GM19238 (cell line): ENCODE results near the gene RBM4.
"Not testable (repeated sequence)": the region's sequence is repeated elsewhere in the genome, so short reads cannot be mapped to it uniquely, and the experiment has no call there.

Source experiments
- DNase-seq: peaks from one replicate; pipeline ENCODE4 v3.0.0; 2011; ENCODE audit warnings: low spot score; ENCODE audit not compliant: insufficient read length

Gene RBM4

DNA sequence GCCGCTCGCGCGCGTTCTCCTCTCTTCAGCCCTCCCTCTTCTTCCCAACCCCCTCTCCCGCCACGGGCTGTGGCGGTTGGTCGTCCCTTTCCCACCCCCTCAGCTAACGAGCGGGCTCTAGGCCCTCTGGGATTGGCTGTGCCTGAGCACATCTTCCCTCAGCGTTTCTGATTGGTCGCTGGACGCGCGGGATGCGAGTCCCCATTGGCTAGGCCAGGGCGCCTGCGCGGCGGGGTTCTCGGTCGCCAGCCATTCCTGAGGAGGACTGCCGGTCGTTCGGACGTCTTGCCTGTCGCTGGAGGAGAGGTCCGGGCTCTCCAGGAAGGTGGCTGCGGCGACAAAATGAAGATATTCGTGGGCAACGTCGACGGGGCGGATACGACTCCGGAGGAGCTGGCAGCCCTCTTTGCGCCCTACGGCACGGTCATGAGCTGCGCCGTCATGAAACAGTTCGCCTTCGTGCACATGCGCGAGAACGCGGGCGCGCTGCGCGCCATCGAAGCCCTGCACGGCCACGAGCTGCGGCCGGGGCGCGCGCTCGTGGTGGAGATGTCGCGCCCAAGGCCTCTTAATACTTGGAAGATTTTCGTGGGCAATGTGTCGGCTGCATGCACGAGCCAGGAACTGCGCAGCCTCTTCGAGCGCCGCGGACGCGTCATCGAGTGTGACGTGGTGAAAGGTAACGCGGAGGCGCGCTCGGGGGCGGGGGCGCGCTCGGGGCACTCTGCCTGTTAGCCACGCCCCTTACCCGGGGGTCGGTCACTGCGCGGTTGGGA, 21.9 kb upstream of the RBM4 start, which contains the start of gene RBM14:
RBM14 (plus strand) TSS at position 252 of the 776 bp plus-strand sequence; CDS start at position 343, 91 bp downstream.
- peak; percentile 98 for DNase-seq

DNA sequence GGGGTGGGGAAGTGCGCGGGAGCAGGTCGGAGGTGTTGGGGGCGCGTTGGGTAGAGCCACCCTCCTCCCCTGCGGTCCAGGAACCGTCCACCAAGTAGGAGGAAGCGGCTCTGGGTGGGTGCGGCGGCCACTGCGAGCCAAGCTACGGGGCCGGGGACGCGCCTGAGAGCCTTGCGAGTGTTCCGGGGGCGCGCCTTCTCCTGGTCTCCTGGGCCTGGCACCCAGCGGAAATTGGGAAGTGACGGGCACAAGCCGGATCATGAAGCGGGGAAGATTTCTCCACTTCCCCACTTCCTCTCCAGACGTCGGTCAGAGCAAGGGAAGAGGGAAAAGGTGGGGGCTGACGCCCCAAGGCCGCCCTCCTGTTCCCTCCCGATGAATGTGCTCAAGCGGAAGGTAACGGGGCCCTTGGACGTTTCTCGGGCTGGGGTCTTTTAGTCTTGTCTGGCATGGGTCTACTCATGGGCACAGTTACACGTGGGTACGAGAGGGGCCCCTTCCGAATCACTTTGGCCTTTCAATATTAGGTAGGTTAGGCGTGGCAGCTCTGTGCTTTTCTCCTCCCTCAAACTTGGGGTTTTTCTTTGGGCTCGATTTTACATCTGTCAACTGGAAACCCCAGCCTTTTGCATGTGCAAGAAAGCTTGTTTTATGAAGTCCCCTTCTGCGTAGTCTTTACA, 21.2 kb upstream of the RBM4 start:
- no peak for DNase-seq

DNA sequence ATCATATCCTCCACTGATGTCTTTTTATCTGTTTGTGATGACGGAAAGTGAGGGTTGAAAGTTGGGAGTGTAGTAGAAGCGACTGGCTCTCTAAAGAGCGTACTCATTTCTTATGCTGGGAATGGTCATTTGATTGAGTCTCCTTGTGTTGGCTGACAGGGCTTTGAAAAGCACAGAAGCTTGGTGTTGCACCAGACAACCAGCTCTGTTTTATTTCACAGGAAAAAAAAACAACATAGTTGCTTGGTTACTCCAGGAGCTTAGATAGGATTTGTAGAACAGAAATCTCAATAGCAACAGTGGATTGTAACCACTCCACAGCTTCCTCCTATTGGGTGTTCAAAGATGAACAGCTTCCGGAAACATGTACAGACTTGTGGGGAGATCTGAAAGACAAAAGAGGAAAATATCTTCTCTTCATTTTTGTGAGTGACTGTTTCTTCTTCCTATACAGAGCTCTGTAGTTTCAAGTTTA, 19.4 kb upstream of the RBM4 start:
- peak; percentile 16 for DNase-seq

DNA sequence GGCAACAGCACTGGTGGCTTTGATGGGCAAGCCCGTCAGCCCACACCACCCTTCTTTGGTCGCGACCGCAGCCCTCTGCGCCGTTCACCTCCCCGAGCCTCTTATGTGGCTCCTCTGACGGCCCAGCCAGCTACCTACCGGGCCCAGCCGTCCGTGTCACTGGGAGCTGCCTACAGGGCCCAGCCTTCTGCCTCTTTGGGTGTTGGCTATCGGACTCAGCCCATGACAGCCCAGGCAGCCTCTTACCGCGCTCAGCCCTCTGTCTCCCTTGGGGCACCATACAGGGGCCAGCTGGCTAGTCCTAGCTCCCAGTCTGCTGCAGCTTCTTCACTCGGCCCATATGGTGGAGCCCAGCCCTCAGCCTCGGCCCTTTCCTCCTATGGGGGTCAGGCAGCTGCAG, 14.1 kb upstream of the RBM4 start:
- DNase-seq: no peak

DNA sequence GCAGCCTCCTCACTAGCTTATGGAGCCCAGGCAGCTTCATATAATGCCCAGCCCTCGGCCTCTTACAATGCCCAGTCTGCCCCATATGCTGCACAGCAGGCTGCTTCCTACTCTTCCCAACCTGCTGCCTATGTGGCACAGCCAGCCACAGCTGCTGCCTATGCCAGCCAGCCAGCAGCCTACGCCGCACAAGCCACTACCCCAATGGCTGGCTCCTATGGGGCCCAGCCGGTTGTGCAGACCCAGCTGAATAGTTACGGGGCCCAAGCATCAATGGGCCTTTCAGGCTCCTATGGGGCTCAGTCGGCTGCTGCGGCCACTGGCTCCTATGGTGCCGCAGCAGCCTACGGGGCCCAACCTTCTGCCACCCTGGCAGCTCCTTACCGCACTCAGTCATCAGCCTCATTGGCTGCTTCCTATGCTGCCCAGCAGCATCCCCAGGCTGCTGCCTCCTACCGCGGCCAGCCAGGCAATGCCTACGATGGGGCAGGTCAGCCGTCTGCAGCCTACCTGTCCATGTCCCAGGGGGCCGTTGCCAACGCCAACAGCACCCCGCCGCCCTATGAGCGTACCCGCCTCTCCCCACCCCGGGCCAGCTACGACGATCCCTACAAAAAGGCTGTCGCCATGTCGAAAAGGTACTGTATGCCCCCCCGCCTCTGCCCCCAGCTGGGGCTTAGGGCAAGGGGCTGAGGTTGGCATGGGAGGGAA, 13.3 kb upstream of the RBM4 start:
- no peak for DNase-seq

DNA sequence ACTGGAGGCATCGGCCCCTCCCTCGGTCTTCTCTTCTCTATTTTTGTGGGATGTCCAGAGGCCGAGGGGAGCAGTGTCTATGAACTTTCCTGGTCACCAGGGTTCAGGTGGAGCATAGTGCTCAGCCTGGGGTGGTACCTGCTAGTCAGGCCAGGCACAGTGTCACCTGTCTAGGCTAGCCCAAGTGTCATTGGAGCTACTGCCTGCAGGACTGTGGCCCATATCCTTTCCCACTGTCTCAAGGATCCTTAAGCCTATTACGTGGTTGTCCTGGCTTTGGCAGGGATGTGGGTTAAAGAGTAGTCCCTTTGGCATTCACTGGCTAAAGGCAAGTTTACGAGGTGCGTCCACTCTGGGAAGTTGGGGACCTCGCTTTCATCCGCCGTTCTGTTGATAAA, 12.8 kb upstream of the RBM4 start:
- no peak for DNase-seq

DNA sequence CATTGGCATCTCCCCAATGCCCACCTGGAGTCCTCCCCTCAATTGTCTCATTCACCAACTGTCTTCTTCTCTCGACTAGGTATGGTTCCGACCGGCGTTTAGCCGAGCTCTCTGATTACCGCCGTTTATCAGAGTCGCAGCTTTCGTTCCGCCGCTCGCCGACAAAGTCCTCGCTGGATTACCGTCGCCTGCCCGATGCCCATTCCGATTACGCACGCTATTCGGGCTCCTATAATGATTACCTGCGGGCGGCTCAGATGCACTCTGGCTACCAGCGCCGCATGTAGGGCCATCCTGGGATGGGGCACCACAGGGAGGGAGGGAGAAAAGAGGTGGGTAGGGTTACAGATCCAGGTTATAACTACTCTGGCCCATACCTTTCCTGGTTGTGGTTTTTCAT, 12.1 kb upstream of the RBM4 start:
- no peak for DNase-seq

DNA sequence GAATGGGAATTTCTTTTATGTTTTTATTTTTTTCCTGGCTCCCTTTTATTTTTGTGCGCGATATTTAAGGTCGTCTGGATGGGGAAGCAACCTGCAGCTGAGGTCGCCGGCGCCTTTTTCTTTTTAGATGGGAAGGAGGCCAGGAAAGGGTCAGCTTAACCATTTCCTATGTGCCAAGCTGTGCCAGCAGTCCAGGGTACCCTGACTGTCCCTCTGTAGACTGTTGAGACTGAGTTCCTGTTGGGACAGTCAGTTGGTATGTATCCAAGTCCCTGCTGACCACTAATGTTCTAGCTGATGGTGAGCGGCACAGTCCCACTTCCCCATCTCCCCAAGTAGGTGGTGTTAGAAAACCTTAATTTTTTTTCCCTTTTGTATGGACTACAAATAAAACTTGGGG, 11.6 kb upstream of the RBM4 start:
- DNase-seq: no peak

DNA sequence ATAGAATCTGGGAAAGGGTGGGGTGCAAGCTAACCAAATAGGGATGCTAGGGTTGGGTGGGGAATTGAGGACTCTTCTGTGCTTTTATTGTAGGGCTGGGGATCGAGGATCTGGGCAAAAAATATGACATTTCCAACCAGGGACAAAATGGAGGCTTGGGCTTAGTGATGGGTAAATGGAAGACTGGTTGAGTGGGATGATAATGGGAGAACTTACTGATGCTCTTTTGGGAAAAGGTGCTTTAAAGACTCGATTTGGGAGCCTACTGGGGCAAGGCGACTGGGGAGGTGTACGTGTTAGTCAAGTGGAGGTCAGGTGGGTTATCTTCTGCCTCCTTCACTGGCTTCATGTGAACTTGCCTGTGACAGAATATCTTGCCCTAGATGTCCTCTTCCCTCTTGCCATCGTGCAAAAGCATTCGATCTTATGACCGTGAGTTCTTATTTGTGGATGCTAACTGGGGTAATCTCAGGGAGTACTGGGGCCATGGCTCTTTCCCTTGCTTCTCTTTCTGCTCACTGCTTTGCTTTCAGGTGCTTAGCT, 10.4 kb upstream of the RBM4 start:
- no peak for DNase-seq

DNA sequence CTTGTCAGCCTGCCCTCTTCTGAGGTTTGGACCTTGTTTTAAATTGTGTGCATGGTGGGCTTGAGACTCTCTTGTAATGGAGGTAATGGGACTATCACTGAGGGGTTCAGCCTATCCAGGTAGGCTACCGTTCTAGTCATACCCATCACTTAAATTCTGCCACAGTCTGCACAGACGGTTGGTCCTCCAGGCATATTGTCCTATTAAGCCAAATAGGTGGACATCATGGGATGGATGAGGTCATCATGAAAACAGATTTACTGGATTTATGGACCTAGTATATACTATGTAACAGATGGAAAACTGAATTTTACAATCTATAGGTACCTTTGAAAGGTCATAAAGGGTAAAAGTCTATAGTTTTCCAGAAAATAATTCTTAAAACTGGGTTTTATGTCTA, 9.1 kb upstream of the RBM4 start:
- DNase-seq: no peak

DNA sequence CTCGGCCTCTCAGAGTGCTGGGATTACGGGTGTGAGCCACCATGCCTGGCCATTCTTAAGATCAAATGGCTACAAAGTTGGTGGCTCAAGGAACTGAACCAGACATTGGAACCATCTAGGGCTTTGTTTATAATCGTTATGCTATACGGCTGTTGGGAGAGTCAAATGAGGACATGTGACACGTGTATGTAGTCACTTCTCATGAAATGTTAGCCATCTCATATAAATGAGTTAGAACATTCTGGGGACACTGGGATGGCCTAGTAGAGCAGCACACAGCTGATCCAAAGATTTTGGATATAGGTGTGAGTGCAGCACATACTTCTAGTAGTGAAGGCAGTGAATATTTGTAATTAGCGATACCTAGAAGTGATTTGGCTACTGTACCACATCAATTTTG, 6.6 kb upstream of the RBM4 start:
- DNase-seq: no peak

DNA sequence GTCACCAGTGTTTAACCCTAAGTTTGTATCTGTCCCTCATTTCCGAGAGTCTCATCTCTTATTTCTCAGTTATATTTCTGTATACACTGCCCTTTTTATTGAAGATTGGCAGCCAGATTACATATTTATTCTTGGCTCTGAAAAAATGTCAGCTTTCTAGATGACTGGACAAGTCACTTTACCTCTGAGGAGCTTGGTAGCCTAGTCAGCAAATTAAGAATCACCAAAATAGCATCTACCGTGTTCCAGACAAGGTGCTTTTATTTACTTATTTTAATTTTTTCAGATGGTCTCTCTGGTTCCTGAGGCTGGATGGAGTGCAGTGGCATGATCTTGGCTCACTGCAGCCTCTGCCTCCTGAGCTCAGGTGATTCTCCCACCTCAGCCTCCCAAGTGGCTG, 5.6 kb upstream of the RBM4 start:
- DNase-seq: no peak

DNA sequence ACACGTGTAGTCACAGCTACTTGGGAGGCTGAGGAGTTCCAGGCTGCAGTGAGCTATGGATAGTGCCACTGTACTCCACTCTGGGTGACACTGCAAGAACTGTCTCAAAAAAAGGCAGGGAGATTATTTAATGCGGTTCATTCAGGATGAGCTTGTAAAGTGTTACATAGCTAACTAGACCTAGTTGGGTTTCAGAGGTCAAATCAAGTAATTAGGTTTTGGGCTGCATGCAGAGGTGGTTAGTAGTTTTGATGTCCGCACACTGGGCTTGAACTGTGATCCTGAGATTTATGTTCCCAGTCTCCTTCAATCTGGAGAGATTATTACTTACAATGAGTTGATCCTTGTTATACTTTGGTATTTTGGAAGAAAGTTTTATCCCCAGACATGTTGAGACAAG, 2.1 kb upstream of the RBM4 start:
- DNase-seq: no peak

DNA sequence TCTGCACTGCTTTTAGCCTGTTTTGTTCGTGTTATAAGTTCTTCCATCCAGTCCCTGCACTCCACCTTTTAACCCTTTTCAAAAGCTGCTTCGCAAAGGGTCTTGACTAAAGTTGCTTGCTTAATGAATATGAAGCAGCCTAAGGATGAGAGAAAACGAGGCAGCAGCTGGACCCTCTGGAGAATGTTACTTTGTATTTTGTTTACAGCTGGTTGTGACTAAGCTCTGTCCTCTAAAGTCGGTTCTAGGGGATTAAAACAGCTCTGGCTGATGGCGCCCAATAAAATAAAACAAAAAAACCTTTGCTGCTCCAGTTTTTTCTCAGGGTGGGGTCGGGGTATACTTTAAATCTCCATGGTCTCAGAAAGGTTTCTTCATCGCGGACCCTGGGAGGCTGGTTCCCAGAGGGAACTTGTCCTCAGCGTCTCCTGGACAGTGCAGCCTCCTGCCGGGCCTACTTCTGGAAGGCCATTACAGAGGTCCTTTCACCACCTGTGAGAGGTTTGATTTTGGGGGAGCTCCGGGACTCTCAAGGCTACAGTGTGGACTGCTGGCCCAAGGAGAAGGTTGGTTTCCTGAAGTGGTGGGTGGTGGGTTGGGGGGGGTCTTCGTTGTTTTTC, 836 bp upstream of the RBM4 start:
- no peak for DNase-seq

DNA sequence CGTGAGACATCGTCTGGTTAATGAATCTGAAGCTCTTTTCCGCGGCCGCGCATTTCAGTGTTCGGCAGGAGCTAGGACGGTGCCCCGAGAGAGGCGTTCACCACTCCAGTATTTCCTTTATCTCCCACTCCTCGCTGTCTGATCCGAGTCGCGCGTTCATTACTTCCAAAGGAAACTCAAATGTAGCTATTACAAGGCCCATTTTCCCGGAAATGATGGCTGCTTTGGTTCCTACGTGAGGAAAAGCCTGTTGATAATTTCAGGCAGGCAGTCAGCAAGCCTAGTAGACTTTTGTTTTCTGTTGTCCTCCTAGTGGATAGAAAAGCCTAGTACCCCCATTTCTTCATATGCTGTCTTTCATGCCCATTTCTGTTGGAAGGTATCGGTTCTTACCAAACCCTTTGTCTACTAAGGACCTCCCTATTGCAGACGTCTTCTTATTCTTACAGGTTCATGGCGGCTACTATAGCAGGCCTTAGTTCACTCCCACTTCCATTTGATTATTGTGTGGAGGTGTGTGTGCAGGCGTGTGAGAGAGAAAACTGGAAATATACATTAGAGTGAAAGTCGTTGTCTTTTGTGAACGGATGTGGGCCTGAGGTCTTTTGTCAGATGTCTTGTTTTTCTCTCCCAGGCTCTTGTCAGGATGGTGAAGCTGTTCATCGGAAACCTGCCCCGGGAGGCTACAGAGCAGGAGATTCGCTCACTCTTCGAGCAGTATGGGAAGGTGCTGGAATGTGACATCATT, 737 bp downstream of the RBM4 start:
- DNase-seq: no peak

DNA sequence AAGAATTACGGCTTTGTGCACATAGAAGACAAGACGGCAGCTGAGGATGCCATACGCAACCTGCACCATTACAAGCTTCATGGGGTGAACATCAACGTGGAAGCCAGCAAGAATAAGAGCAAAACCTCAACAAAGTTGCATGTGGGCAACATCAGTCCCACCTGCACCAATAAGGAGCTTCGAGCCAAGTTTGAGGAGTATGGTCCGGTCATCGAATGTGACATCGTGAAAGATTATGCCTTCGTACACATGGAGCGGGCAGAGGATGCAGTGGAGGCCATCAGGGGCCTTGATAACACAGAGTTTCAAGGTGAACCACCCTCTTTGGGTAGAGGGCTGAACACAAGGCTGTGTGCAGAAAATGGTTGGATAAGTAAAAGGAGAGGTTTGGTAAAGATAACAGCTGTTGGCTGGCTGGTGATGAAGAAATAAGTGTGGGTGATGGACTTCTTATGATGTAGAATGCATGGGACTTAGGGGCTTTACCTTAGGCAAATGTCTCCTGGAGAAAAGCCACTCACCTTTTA, 1.4 kb downstream of the RBM4 start:
- not testable (repeated sequence) for DNase-seq

DNA sequence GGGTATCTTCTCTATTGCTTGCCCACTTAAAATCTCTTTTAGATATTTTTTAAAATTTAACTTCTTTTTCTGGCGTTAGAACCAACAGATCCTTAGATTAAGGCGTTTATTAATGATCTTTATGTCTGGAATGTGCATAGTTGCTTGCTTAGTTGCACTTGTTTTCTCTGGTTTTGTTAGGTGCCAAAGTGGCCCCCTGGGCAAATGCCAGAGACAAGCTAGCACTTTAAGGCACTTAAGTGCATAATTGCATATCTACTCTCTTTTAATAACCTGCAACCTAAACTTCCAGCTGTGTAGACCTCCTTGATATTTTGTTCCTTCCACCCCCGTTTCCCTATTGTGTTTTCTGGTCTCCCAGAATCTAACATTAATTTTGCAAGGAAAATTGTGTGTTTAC, 3.3 kb downstream of the RBM4 start:
- no peak for DNase-seq

DNA sequence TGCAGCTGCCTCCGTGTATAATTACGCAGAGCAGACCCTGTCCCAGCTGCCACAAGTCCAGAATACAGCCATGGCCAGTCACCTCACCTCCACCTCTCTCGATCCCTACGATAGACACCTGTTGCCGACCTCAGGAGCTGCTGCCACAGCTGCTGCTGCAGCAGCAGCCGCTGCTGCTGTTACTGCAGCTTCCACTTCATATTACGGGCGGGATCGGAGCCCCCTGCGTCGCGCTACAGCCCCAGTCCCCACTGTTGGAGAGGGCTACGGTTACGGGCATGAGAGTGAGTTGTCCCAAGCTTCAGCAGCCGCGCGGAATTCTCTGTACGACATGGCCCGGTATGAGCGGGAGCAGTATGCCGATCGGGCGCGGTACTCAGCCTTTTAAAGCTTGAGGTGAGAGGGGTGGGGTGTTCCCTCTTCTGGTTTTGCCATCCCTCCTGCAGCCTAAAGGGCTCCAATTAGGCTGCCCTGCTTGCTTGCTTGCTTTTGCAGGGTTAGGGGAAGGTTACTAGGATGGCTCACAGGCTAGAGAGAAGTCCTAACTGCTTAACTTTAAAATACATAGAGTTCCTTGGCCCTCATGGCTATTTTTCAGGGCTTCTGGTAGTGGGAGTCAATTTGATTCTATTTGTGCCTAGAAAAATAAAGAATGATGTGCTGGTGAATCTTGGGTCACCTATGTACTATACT, 5.4 kb downstream of the RBM4 start:
- no peak for DNase-seq

DNA sequence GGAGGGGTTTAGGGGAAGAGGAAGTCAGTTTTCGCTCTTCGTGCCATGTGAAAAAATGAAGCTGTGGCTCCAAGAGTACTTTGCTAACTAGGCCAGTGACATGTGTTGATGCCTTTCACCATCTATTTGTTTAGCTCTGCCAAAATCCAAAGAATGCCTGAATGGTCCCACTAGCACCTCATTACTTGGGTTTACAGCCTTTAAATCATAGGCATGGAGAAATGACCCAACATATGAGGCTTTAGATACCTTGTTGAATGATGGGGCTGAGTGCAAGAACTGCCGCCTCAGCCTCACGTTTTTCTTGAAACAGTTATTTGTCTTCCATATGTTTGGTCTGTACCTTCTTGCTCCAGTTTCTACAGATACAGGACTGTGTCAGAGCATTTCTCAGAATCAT, 8.3 kb downstream of the RBM4 start:
- DNase-seq: no peak

DNA sequence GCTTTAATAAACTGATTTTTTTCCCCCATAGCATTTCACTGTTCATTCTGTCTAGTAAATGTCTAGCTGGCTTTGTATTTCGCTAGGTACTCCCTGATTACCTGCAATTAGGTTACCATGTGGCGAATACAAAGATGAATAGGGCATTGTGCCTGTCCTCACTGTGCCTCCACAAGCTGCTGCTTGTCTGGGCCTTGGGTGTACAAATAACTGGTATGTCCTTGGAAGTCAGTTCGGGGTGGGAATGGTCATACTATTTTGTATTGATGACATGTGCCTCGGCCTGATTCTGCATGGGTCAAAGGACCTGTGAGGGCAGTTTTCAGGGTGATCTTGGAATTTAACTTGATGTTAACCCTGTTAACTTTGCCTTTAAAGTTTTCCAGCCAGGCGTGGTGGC, 11.4 kb downstream of the RBM4 start:
- DNase-seq: no peak
